CD4-positive, alpha-beta T cell treated with Interleukin-6 at 100 ng/mL for 8 hours (primary cell): ENCODE data around the gene ACOX3.

Experiments used
- DNase-seq: peaks from one replicate; pipeline ENCODE4 v3.0.0-alpha.2; 2020; ENCODE audit warnings: mixed read lengths, low spot score

ACOX3 gene

GRCh38 chr4:8372506-8372905 lies 68.0 kb downstream of the ACOX3 start:
- DNase-seq: no peak

GRCh38 chr4:8371596-8371995 lies 68.9 kb downstream of the ACOX3 start:
- no peak for DNase-seq

DNA sequence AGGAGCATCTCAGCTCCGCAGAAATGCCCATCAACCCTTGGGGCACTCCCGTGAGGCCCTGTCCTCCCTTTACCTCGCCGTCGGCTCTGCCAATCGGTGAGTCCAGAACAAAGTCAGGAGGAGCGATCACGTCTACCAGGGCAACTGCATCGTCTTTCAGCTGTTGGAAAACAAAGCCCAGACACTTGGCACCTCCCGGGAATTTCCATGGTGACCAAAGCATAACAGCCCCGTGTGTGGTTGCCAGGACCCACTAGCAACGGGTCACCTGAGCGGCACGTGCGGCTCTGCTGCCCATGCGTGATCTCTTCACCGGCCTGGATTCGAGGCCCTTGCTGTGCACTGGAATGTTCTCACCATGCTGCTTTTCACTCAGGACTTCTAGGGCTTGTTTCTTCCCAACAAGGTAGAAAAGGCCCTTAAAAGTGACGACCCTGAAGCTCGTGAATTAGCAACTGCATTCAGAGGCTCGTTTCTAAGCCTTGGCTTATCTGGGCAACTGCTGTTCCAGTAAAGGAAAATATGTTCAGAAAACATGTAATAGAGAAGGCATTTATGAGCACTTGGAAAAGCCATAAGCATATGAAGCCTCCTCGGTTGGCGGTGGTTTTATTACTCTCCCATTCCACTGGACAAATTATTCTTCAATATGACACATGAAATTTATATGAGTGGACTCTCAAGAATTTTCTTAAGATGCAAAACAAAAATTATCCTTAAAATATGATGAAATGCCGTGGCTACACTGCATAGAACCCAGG lies 69.5 kb downstream of the ACOX3 start:
- DNase-seq: no peak

DNA sequence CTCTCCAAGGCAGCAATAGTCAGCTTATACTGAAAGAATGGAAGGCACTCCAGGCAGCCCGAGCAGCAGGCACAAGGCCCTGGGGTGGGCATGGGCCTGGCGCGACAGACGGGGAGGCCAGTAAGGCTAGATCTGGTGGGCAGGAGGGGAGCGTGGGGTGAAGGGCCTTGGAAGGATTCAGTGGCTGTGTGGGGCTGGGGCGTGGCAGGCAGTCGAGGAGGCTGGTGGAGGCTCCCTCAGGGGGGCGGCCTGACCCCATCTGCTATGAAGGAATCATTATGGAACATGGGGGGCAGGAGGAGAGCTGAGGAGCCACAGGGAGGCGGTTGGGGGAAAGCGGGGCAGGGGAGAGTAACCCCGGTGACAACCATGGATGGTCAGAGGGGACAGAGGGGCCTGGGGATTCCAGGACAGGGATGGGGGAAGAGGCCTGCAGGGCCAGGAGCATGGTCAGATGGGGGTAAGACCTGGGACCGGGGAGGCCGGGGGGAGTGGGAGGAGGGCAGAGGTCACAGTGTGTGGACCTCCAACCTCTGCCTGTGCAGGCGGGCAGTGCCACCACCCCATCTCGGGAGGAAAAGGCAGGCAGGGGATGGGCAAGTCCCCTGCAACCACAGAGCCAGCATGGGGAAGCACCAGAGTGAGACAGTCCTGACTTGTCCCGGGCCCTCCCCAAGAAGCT lies 70.3 kb downstream of the ACOX3 start:
- DNase-seq: no peak

DNA sequence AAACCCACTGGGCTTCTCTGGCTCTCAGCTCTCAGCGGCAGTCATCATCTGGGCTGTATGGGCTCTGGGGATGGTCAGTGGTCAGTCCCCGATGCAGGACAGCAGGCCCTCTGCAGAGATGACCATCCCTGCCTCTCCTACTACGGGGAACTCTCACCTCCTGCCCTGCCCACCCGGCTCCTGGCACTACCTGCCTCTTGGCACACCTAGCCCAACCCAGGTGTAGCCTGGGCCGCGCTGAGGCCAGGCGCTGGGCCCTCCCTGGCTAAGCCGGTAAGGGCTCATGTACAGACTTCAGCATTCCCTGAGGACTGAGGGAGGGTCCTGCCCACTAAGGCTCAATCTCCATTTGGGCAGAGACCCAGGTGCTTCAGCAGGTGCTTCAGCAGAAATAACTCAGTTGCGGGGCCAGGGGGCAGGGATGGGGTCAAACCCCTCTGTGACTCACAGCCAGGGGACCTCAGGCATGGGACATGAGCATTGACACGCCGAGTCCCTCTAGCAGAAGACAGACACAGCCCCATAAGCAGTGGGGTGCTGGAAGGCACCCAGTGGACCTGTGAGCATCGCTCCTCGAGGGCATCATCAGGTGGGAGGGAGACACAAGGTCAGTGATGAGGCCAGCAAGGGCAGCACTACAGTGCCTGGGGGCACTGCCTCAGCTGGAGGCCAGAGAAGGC lies 71.0 kb downstream of the ACOX3 start:
- DNase-seq: no peak

- no peak for DNase-seq
Observed at GRCh38 chr4:8368998-8369397, 71.5 kb downstream of the ACOX3 start.

DNA sequence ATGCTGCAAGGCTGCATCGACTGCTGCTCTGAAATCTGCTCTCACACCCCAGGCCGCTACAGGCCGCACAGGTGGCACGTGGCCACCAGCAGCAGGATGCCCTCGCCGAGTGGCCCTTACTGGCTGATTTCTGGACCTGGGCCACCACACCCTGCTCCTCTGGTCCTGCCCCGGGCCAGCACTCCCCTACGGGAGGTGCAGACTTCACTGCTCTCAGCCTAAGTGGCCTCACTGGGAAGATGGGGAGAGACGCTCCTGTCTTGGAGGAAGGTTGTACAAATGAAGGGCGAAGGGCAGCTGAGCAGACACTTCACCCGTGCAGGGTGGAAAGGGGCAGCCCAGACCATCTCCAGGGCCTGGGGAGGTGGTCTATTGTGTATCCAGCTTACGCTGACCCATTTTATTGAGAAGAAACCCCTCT lies 72.5 kb downstream of the ACOX3 start:
- no peak for DNase-seq

DNA sequence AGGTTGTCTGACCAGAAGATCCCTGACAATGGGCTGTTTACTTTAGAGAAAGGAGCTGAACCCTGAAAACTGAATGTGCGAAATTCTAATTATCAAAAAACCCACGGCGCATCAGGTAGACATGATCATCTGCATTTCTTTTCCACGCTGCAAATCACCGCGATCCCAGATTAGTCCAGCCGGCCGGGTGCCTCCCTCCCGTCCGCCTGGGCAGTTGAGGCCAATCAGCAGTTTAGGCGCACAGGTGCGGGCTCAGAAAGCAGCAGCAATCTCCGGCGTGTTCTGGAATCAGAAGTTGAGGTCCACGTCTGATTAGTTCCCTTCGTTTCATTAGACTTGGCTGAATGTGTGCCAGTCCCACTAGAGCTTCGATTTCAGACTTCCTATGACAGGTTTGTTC lies 73.9 kb downstream of the ACOX3 start:
- DNase-seq: no peak

DNA sequence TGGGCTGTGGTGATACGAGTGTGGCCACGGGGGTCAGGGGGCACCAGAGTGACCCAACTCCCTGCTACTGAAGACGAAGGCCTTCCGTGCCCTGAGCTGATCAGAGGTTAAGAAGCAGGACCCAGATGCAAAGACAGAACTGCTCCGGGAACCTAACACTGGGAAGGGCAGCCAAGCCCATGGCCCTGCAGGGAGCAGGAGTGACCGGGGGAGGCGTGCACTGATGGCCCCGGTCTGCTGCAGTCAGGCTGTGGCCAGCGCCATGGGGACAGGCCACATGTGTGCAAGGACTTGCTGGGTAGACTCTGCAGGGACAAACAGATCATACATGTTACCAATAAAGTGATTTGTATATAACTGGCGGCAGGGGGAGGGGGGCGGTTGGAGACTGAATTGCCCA lies 74.6 kb downstream of the ACOX3 start:
- DNase-seq: no peak

- no peak for DNase-seq
Observed at GRCh38 chr4:8365353-8365752, 75.2 kb downstream of the ACOX3 start.

DNA sequence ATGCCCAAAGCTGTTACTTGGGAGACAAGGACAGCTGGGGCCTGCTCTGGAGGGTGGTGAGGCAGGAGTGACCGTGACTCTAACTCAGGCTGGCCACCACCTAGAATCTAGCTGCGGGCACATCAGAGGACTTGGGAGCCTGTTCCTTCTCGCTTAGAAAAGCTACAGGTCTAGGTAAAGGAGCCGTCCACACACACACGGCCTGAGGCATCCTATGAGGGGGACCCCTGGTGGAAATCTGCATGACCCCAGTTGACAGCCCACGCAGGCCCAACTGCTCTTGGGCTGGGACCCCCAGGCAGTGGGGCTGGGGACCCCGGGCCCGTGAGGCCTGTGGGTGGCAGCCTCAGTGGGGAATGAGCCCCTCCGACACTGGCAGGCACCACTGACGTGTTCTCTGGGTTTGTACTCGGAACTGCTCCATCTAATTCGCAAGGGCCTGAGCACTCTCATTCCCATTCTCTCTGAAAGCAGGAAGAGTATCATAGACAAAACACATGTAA lies 75.6 kb downstream of the ACOX3 start:
- no peak for DNase-seq

- no peak for DNase-seq
Observed at GRCh38 chr4:8364141-8364540, 76.4 kb downstream of the ACOX3 start.

- no peak for DNase-seq
Observed at GRCh38 chr4:8362483-8362882, 78.0 kb downstream of the ACOX3 start.

DNA sequence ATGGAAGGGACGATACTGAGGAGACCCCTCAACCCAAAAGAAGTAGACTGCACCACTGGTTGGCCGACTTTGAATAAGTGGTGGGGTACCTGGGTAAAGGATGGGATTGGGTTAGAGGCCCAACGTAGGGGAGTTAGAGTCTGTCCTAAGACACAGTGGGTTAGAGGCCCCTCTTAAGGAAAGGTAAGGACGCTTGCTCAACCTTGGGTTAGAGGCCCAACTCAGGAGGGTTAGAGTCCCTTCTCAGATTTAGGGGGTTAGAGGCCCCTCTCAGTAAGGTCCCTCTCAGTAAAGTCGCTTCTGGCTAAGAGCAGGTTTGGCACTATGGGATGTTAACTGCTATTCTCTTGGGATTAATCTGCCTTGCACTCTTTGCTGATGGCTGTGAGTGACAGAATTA lies 81.3 kb downstream of the ACOX3 start:
- DNase-seq: no peak

GRCh38 chr4:8356856-8357255 lies 83.7 kb downstream of the ACOX3 start:
- no peak for DNase-seq

DNA sequence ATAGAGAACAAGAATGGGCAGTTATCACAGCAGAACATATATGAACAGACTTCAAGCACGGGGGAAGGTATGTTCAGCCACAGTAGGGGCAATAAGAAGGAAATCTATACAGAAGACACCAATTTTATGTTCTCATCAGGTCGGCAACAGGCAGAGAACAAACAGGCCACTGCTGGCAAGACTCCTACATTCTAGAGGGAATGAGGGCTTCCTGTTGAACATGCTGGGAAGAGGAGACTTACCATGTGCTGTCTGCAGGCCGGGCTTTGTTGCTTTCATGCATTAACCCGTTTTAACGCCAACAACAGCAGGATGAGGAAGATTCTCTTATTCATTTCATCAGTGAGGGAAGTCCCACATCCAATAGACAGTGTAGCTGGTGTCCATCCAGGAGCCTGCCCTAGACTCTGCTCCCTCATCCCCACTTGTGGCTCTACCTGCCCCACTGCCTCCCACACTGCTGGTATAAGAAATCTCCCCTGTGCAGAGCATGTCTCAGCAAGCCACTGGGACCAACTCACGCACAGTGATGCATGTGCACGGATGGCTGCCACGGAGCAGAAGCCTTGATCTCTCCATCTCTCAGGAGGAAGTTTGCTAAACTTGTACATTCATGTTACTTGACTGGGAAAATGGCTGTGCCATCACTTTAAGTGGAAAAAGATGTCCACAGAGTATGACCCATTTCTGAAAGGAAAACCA lies 84.5 kb downstream of the ACOX3 start:
- DNase-seq: no peak

GRCh38 chr4:8355306-8355705 lies 85.2 kb downstream of the ACOX3 start:
- no peak for DNase-seq

DNA sequence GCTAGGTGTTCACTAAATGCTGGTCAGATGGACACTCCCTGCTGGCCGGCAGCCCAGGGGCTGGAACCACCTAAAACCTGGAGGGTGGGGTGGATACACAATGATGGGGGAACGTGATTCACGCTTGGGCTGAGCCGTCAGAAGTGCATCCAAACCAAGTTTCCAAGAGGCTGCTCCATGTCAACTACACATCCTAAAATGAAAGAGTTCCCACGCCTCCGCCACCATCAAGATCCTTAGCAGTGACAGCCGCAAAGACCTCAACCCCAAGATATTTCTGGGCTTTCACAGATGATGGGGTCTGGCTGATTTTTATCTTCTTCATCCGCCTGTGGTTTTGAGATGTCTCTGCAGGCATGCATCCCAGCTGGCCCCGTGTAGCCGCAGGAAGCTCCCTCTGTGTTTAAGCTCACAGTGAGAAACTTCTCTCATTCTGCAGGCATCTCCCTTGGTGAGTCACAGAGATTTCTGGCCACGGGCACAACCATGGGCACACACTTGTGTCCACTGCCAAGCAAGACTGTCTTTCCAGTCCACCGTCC lies 86.5 kb downstream of the ACOX3 start:
- DNase-seq: no peak

- no peak for DNase-seq
Observed at GRCh38 chr4:8353158-8353669, 87.3 kb downstream of the ACOX3 start.

GRCh38 chr4:8352368-8353157 lies 88.0 kb downstream of the ACOX3 start:
- DNase-seq: no peak

GRCh38 chr4:8351931-8352367 lies 88.6 kb downstream of the ACOX3 start:
- no peak for DNase-seq
